IMR-90 (cell line): ENCODE results near the gene LRP1B. TPM values are rescaled to one million over a fixed set of nuclear protein-coding genes. Genes with fewer than 3 reads are reported as not detected.

Source experiments
- ATAC-seq: fragments of 200-7000 bp; cut with Tn5 transposase; 2 replicates; pipeline ENCODE4 v1.9.1; 2020; ENCODE audit warnings: low read depth, mild to moderate bottlenecking, moderate library complexity
- BruUV-seq: library from RNA; stranded (reverse); fragments of 400-500 nt; replicated peaks from 2 replicates; lab custom pipeline; 2021; lab: Mats Ljungman, UMichigan
- CTCF ChIA-PET: fragments of 300-600 bp; formaldehyde crosslinking; extraction: SDS; loops from one replicate; lab custom pipeline; 2021; ENCODE audit warnings: antibody characterized with exemption; lab: Yijun Ruan, JAX
- POLR2A ChIA-PET: fragments of 300-600 bp; sonication (Branson Sonifier 250); formaldehyde crosslinking; loops from one replicate; lab custom pipeline; 2022; ENCODE audit warnings: antibody characterized with exemption; ENCODE audit not compliant: unreplicated experiment; lab: Charles Lee
- DNase-seq: peaks from one replicate; pipeline ENCODE4 v3.0.0; 2013
- H2AFZ ChIP-seq: replicated peaks from 2 replicates; pipeline ENCODE3; 2013; ENCODE audit warnings: low read length, mild to moderate bottlenecking; ENCODE audit not compliant: poor library complexity
- H2AK5ac ChIP-seq: 2 replicates; pipeline ENCODE4 v1.6.1; 2013; ENCODE audit warnings: low read depth, low read length, inconsistent platforms
- H2AK9ac ChIP-seq: replicated peaks from 2 replicates; pipeline ENCODE3; 2013; ENCODE audit warnings: mild to moderate bottlenecking, low read depth, low read length, moderate library complexity; ENCODE audit not compliant: poor library complexity
- H2BK120ac ChIP-seq: 2 replicates; pipeline ENCODE4 v1.6.1; 2013; ENCODE audit warnings: low read depth, low read length, inconsistent platforms
- H2BK15ac ChIP-seq: 3 replicates; pipeline ENCODE4 v1.6.1; 2013; ENCODE audit warnings: low read depth, low read length, inconsistent platforms
- H2BK20ac ChIP-seq: 2 replicates; pipeline ENCODE4 v1.6.1; 2013; ENCODE audit warnings: low read depth, mild to moderate bottlenecking, inconsistent platforms, low read length, moderate library complexity
- H2BK5ac ChIP-seq: 2 replicates; pipeline ENCODE4 v1.6.1; 2013; ENCODE audit warnings: mild to moderate bottlenecking, low read depth, low read length, inconsistent platforms; ENCODE audit not compliant: poor library complexity, severe bottlenecking
- H3K14ac ChIP-seq: replicated peaks from 2 replicates; pipeline ENCODE4 v1.6.1; 2013; ENCODE audit warnings: low read depth, low read length, inconsistent platforms
- H3K18ac ChIP-seq: 2 replicates; pipeline ENCODE4 v1.6.1; 2013; ENCODE audit warnings: low read depth, low read length, control low read depth
- H3K23ac ChIP-seq: 2 replicates; pipeline ENCODE4 v1.6.1; 2013; ENCODE audit warnings: low read depth, low read length, inconsistent platforms
- H3K27ac ChIP-seq: 2 replicates; pipeline ENCODE4 v1.5.1; 2013; ENCODE audit warnings: mild to moderate bottlenecking, control low read depth, low read length; ENCODE audit not compliant: insufficient read depth
- H3K27me3 ChIP-seq: 2 replicates; pipeline ENCODE4 v1.6.1; 2013; ENCODE audit warnings: low read length; ENCODE audit not compliant: control insufficient read depth, insufficient read depth
- H3K36me3 ChIP-seq: 2 replicates; pipeline ENCODE4 v1.6.1; 2013; ENCODE audit warnings: low read length, mixed read lengths; ENCODE audit not compliant: control insufficient read depth, insufficient read depth
- H3K4ac ChIP-seq: 2 replicates; pipeline ENCODE4 v1.6.1; 2013; ENCODE audit warnings: low read depth, low read length, inconsistent platforms
- H3K4me1 ChIP-seq: 2 replicates; pipeline ENCODE4 v1.6.1; 2013; ENCODE audit warnings: low read length, mixed read lengths; ENCODE audit not compliant: control insufficient read depth, insufficient read depth
- H3K4me2 ChIP-seq: 2 replicates; pipeline ENCODE4 v1.6.1; 2013; ENCODE audit warnings: low read depth, mild to moderate bottlenecking, control low read depth, low read length, moderate library complexity
- H3K4me3 ChIP-seq: 2 replicates; pipeline ENCODE4 v1.5.1; 2013; ENCODE audit warnings: low read depth, mild to moderate bottlenecking, control low read depth, low read length, moderate library complexity; ENCODE audit not compliant: insufficient read depth
- H3K56ac ChIP-seq: 2 replicates; pipeline ENCODE4 v1.6.1; 2013; ENCODE audit warnings: low read length, inconsistent platforms; ENCODE audit not compliant: insufficient read depth; ENCODE audit errors: extremely low read depth
- H3K79me1 ChIP-seq, 2 experiments: 2 replicates each; pipeline ENCODE4 v1.6.1; 2013; ENCODE audit warnings: low read length in 2 of 2, inconsistent platforms in 1 of 2, low read depth in 1 of 2
- H3K9ac ChIP-seq: 2 replicates; pipeline ENCODE4 v1.6.1; 2013; ENCODE audit warnings: low read depth, low read length, control low read depth
- H3K9me1 ChIP-seq: 2 replicates; pipeline ENCODE4 v1.6.1; 2013; ENCODE audit warnings: low read length, inconsistent platforms; ENCODE audit not compliant: insufficient read depth
- H3K9me3 ChIP-seq: 2 replicates; pipeline ENCODE4 v1.6.1; 2013; ENCODE audit warnings: low read length; ENCODE audit not compliant: control insufficient read depth, insufficient read depth
- H4K20me1 ChIP-seq: 2 replicates; pipeline ENCODE4 v1.6.1; 2013; ENCODE audit warnings: low read length, inconsistent platforms; ENCODE audit not compliant: insufficient read depth
- H4K5ac ChIP-seq: 2 replicates; pipeline ENCODE4 v1.6.1; 2013; ENCODE audit warnings: mild to moderate bottlenecking, low read depth, low read length, control low read depth
- H4K8ac ChIP-seq, 2 experiments: 2 replicates each; pipeline ENCODE4 v1.6.1; 2013; ENCODE audit warnings: low read depth in 2 of 2, low read length in 2 of 2, control low read depth in 1 of 2, inconsistent platforms in 1 of 2
- H4K91ac ChIP-seq: 2 replicates; pipeline ENCODE4 v1.6.1; 2013; ENCODE audit warnings: low read depth, low read length, inconsistent platforms; ENCODE audit not compliant: insufficient read depth
- MAFK ChIP-seq: IDR thresholded peaks from 2 replicates; pipeline ENCODE4 v1.6.1; 2012; ENCODE audit warnings: low read depth, low read length, improper control_type of control experiment
- NFE2L2 ChIP-seq: fragments of 150-350 bp; IDR thresholded peaks from 2 replicates; pipeline ENCODE4 v1.6.1; 2016; ENCODE audit warnings: low read depth, mild to moderate bottlenecking, low read length
- SMC3 ChIP-seq: fragments of 150-350 bp; IDR thresholded peaks from 2 replicates; pipeline ENCODE4 v1.6.1; 2016; ENCODE audit warnings: low read depth, mild to moderate bottlenecking, antibody characterized with exemption, low read length, moderate library complexity
- dilution Hi-C: fragments of 300-500 bp; cut with HindIII; formaldehyde crosslinking; loops from one replicate; pipeline ENCODE4 v1.14.3; 2018; ENCODE audit warnings: low sequenced_read_pairs; ENCODE audit not compliant: unreplicated experiment
- in situ Hi-C: fragments of 300-500 bp; cut with MboI; formaldehyde crosslinking; loops from 3 replicates; pipeline ENCODE4 v1.14.3; 2019; ENCODE audit warnings: low sequenced_read_pairs, inconsistent platforms, mixed read lengths
- intact Hi-C: fragments of 100-400 bp; cut with micrococcal nuclease; formaldehyde crosslinking; loops from 2 replicates; pipeline ENCODE4 v1.10.0; 2022
- polyA plus RNA-seq, 3 experiments: library from polyadenylated mRNA; depleted of rRNA; stranded (reverse); fragments of >200 nt; gene quantifications; 2 replicates each; pipeline ENCODE4 v1.2.3, GENCODE V29; 2012; ENCODE audit warnings: low replicate concordance in 1 of 3
- total RNA-seq: library from RNA; depleted of rRNA; stranded (reverse); fragments of >200 nt; gene quantifications from 2 replicates; pipeline ENCODE4 v1.2.3, GENCODE V29; 2012

Gene LRP1B
- total and polyA plus RNA-seq, 2 of the 4 experiments (the other 2 are of a cell fraction) = under 0.01 to 0.02 TPM

DNA sequence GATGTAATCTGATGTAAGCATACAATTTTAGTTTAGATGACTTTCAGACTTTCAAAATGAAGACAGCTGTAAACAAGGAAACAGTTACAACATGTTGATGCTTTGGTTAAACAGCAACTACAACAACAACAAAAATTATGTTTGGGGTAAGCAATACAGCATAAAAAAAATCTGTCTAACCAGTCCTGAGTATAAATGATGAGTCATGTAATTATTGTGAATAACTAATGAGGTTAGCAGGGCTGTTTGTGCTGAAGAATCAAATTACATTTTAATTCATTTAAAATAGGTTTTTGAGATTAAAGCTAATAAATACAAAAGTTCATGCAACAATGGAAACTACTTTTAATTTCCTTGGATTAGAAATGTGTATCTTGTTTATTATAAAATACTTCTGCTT lies 266.9 kb downstream of the LRP1B start:
- dilution Hi-C loops (no loop called here), in situ Hi-C loops (no loop called here), intact Hi-C loops (no loop called here)
- H3K14ac ChIP-seq = no peak overlapping the region
- no peak overlapping the region for H4K5ac ChIP-seq
- no peak for TF ChIP-seq SMC3
- peak; percentile 68 for TF ChIP-seq MAFK
- peak; percentile 46; the same call in 1 of the 2 replicates for TF ChIP-seq NFE2L2
- no peak overlapping the region for H2BK20ac ChIP-seq
- no peak overlapping the region for H3K9ac ChIP-seq
- ATAC-seq (no peak), DNase-seq (no peak)
- no peak overlapping the region for H2BK5ac ChIP-seq
- H3K18ac ChIP-seq = no peak overlapping the region
- no peaks in the 10 kb centered on the region for H4K20me1 ChIP-seq
- no peaks in the 10 kb centered on the region for H3K36me3 ChIP-seq
- no peak overlapping the region for H2AK5ac ChIP-seq
- H2BK120ac ChIP-seq = no peak overlapping the region
- ChIA-PET CTCF (no interaction called here), POLR2A (no interaction called here)
- H3K27me3 ChIP-seq = no peaks in the 10 kb centered on the region
- no peaks in the 10 kb centered on the region for H3K9me1 ChIP-seq
- no peak overlapping the region for H3K4me2 ChIP-seq
- H2AK9ac ChIP-seq = no peak overlapping the region
- no peak overlapping the region for H3K23ac ChIP-seq
- H3K4me3 ChIP-seq = no peak overlapping the region
- H3K56ac ChIP-seq = no peak overlapping the region
- H2AFZ ChIP-seq = no peak overlapping the region
- no peak overlapping the region for H4K8ac ChIP-seq
- H3K79me1 ChIP-seq = no peaks in the 10 kb centered on the region
- H2BK15ac ChIP-seq = no peak overlapping the region
- H3K27ac ChIP-seq = no peak overlapping the region
- peaks cover 2% of the 10 kb centered on the region; the same call in 1 of the 2 replicates for H3K9me3 ChIP-seq
- H4K91ac ChIP-seq = no peak overlapping the region
- no peaks in the 10 kb centered on the region for H3K4me1 ChIP-seq
- BruUV-seq = no TSS peak
- no peak overlapping the region for H3K4ac ChIP-seq
